T47D (cell line): ENCODE measurements around the gene GPM6B.

ENCODE experiments used
- DNase-seq, 2 experiments: peaks; one replicate each; pipeline versions ENCODE4 v3.0.0 to v3.0.0-alpha.2; 2011 to 2012; ENCODE audit warnings: low read depth in 1 of 2, low spot score in 1 of 2
- JUND ChIP-seq: IDR thresholded peaks from 2 replicates; pipeline ENCODE4 v1.6.1; 2012; ENCODE audit warnings: low read depth
- in situ Hi-C: cut with HindIII; loops from 2 replicates; pipeline ENCODE4 v1.10.0; 2016; ENCODE audit warnings: low sequenced_read_pairs, low pct_unique_long_range_greater_than_20kb

GPM6B gene

DNA sequence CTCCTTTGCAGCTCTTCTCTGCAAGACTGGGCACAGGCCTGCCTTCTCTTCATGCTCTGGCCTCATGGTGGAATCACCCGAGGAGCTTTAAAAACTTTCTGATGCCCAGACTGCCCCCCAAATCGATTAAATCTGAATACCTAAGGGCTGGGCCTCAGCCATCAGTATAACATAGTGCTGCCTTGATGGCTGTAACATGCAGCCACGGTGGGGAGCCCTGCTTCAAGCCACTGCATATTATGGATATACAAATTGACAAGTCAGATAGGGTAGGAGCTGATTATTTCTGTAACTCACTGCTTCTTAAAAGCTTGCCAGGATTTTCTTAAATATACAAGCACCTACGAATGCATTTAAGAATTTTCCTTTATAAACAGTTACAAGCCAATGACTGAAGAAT, 40.5 kb downstream of the GPM6B start:
- no peak for TF ChIP-seq JUND
- in situ Hi-C loops: no loop called here
- DNase-seq: no peak

DNA sequence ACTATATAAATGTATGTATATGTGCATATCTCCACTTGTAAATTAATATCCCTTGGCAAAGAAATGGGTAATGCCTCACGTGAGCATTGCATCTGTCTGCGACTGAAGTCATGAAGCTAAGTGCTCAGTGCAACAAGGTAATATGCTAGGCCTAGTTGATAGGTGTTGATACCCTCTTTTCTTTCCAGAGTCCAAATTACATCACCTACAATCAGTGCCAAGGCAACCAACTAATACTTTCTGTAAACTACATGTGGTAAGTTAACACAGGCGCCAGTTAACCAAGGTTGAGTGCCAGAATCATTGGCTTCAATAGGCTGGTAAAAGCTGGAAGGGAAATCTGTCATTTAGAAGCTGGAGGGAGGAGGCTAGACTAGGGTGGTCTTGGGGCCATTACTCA, 41.1 kb downstream of the GPM6B start:
- DNase-seq: no peak
- in situ Hi-C loops: no loop called here
- TF ChIP-seq JUND: no peak

DNA sequence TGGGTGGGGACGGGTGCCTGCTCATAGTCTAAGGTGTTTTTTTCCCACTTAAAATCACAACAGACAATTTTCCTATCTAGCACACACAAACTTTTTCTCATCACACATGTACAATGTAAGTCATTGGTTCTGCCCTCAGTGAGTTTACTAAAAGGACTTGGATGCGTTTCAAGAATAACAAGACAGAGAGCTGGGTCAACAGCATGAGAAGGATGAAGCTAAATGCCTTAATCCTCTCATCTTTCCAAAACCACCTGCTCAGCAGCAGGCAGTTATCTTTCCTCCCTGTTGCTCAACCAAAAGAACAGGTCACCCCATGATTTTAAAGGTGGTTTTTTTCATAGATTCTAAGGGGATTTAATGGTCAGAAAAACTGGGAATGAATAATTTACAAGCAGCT, 42.2 kb downstream of the GPM6B start:
- DNase-seq: peak in 1 of 2 experiments; percentile 7
- TF ChIP-seq JUND: no peak
- in situ Hi-C loops: no loop called here

DNA sequence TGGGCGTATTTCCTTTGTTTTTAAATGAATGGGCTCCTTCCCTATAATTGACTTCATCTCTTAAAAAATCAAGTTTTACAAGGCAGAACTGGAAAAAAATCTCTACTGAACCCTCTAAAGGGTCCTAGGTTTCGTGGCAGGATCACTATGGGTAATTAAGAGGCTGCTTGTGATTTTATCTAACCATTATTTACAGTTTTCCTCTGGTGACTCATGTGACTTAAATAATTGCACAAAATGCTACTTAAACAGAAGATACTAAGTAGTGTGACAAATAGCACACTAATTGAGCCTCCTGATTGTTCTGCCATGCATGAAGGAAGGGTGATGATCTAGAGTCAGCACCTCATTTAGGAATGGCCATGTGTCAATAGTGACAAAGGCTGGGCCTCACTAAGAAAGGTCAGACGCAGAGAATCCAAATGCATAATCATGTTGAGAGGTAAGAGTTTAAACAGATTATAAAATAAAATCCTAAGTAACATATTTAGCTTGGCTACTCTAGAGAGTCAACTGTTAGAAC, 46.8 kb downstream of the GPM6B start:
- in situ Hi-C loops: no loop called here
- DNase-seq: no peak
- TF ChIP-seq JUND: no peak

DNA sequence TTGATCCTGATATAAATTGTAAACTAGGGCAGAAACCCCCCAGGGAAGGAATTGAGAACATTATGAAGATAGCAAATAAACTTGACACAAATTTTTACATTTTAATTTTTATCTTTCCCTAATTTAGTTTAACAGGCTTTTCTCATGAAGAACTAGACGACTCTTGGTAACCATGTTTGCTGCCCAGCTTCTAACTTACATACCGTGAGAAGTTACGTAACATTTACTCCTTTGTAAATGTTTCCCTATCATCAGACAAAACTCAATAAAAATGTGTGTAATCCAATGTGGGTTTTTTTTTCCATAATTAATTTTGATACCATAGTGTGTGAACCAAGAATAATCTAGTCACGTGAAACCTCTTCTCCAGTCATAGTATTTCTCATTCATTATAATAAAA, 48.0 kb downstream of the GPM6B start:
- in situ Hi-C loops: no loop called here
- no peak for TF ChIP-seq JUND
- DNase-seq: no peak

DNA sequence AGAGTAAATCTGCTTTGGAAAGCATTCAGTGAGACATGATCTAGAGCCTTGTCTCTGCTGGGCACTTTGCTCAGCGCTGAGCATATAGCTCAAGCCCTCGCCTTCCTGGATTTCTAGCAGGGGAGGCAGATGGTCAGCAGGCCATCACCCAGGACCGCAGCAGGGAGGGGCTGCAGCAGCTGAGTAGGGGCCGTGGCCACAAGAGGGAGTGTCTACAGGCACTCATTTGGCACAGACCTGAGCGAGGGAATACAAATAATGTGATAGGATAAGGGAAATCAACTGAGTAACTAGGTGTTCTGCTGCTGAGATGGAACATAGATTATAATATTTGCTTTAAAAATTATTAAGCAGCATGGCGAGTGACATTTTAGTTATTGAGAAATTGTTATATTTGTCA, 52.1 kb downstream of the GPM6B start:
- peak in 1 of 2 experiments; percentile 4 for DNase-seq
- TF ChIP-seq JUND: no peak
- in situ Hi-C loops: no loop called here

DNA sequence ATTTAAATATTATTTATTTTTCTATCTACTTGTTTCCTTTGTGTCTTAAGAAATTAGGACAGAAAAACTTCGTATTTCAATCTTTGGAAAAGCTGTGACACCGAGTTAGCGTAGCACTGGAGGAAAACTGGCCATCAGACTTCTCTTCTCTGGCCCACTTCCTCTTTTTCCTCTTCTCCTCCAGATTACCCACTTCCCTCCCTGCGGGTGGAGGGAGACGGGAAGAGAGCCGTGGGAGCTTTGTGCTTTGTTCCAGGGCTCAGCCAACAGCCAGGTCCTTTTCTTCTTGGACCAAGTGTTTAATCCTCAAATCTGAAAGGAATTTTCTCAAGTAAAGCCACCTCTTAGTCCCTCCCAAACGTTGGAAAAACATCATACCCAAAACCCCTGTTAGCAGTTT, 52.6 kb downstream of the GPM6B start:
- in situ Hi-C loops: no loop called here
- TF ChIP-seq JUND: no peak
- no peak for DNase-seq

DNA sequence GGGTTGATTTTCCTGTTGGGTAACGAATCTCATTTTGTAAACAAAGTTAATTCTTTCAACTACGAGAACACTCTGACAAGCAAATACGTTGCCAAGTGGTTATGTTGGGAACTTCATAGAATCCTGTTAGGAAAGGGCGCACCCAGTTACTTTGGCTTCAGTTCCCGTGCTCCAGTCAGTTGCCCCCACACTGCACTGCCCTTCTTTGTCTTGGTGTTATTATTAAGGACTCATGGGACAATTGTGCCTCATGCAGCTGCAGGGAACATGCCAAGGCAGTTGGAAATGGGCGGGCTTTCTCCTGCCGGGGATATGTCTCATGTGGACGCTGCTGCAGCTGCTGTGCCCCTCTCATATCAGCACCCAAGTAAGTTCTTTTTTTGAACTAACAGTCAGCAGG, 53.4 kb downstream of the GPM6B start:
- no peak for TF ChIP-seq JUND
- in situ Hi-C loops: no loop called here
- DNase-seq: peak in 1 of 2 experiments; percentile 6

DNA sequence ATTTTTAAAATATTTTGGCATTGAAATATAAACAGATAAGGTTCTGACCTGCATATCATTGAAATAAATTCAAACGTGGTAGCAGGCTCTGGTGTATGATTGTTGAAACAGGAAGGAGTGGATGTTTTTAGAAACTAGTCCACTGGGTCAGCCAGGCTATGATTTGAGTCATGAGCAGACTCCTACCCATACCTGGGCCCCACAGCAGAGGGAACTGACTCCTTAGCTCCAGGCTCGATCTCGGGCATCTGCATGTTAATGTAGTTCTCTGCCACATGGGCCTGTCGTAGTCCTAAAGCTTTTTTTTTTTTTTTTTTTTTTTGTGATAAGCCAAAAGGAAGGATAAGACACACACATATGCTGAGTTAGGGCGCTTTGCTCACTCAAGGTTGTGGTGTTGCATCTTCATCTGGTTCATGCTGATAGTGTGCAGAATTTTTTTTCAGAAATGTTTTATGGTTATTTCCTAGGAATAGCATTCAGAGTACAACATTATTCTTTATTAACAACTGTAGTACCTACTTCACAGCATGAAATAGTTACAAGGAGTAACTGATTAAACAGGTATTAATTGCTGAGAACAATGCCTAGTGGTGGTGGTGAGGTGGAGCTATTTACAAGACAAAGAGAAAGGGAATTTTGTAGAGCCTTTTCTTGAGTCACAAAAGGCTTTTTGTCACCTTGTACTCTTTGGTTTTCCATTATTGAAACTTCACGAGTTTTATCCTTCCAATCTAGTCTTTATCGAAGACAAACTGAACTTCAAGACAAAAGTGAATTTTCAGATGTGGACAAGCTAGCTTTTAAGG, 55.1 kb downstream of the GPM6B start:
- TF ChIP-seq JUND: no peak
- in situ Hi-C loops: no loop called here
- no peak for DNase-seq

DNA sequence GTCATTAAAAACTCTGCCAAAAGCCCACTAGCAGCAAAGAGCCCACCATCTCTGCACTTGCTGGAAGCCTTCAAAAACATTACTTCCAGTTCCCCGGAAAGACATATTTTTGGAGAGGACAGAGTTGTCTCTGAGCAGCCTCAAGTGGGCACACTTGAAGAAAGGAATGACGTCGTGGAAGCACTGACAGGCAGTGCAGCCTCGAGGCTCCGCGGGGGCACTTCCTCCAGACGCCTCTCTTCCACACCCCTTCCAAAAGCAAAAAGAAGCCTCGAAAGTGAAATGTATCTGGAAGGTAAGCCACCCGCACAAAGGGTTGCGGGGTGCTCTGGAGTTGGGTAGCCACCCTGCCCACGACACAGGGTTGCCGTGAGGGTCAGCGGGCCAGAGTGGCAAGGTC, 56.5 kb downstream of the GPM6B start:
- TF ChIP-seq JUND: no peak
- DNase-seq: no peak
- in situ Hi-C loops: no loop called here

DNA sequence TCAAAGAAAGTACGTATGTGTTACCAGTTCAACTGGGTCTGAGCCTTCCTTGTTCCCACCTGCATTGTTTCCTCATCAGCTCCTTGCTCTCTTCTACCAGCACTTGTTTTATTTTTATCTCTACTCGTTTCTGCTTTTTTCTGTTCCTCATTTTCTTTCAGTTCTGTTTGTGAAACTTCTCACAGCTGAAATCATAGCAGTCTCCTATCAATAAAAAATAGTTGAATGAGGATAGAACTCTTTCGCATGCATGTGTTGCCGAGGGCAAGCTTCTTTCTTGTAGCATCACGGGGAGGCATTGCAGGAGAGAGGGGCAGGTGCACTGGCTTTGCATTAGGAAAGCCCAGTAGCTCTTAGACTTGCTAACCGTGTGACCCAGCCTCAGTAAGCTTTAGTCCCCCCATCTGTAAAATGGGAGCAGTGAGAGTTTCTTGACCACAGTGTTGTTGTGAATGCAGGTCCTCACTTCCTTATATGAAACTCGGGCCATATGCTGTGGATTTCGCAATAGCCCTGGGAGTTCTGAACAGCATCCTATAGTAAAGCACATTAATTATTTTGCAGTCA, 57.7 kb downstream of the GPM6B start:
- no peak for DNase-seq
- in situ Hi-C loops: no loop called here
- TF ChIP-seq JUND: no peak

DNA sequence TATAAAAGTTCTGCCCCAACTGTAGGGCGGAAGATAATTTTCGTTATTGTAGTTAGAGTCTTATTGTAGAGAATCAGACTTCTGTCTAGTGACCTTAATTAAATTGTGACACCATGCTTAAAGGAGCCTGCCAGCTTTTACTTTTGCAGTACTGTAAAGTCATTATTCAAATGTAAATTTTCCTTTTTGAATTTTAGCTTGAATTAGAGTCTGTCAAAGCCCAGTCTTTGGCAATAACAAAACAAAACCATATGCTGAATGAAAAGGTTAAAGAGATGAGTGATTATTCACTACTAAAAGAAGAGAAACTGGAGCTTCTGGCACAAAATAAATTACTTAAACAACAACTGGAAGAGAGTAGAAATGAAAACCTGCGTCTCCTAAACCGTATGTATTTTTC, 60.5 kb downstream of the GPM6B start:
- DNase-seq: no peak
- no peak for TF ChIP-seq JUND
- in situ Hi-C loops: no loop called here

DNA sequence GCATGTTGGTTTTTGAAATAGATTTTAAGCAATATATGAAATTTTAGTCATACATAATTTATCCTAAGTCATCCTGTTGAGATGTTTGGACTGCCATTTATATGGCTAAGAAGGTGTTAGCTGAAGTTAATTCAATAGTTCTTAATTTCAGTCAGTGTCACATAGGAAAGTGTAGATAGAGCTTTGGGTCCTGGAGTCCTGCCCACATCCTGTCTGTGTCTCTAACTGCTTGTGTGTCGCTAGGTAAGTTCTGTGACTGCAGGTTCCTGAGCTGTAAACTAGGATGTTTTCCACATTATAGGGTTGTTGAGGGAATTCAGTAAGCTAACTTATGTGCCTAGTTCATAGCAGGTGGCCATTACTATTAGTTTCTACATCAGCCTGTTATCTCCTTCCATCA, 61.6 kb downstream of the GPM6B start:
- TF ChIP-seq JUND: no peak
- DNase-seq: no peak
- in situ Hi-C loops: no loop called here
